ENCODE measurements around the gene SORBS1.

The SORBS1 gene

GRCh38 chr10:95539560-95540284 lies 21.4 kb downstream of the SORBS1 start:
- DNase-seq (ENCODE audit: low read depth, low spot score): no peak

- no peak for DNase-seq (ENCODE audit: low read depth, low spot score)
Measured at GRCh38 chr10:95538412-95538811, 22.8 kb downstream of the SORBS1 start.

- no peak for DNase-seq (ENCODE audit: low read depth, low spot score)
Measured at GRCh38 chr10:95537542-95537927, 23.6 kb downstream of the SORBS1 start.

GRCh38 chr10:95536894-95537541 lies 24.2 kb downstream of the SORBS1 start:
- no peak for DNase-seq (ENCODE audit: low read depth, low spot score)

GRCh38 chr10:95536017-95536416 lies 25.2 kb downstream of the SORBS1 start:
- no peak for DNase-seq (ENCODE audit: low read depth, low spot score)

- no peak for DNase-seq (ENCODE audit: low read depth, low spot score)
Measured at GRCh38 chr10:95535526-95535925, 25.6 kb downstream of the SORBS1 start.

- DNase-seq (ENCODE audit: low read depth, low spot score): no peak
Measured at GRCh38 chr10:95533590-95533989, 27.6 kb downstream of the SORBS1 start.

- DNase-seq (ENCODE audit: low read depth, low spot score): no peak
Measured at GRCh38 chr10:95532536-95532935, 28.6 kb downstream of the SORBS1 start.

GRCh38 chr10:95531994-95532399 lies 29.2 kb downstream of the SORBS1 start:
- DNase-seq (ENCODE audit: low read depth, low spot score): no peak

- DNase-seq (ENCODE audit: low read depth, low spot score): no peak
Measured at GRCh38 chr10:95531058-95531809, 29.9 kb downstream of the SORBS1 start.

- no peak for DNase-seq (ENCODE audit: low read depth, low spot score)
Measured at GRCh38 chr10:95530561-95530960, 30.6 kb downstream of the SORBS1 start.

- no peak for DNase-seq (ENCODE audit: low read depth, low spot score)
Measured at GRCh38 chr10:95530029-95530428, 31.1 kb downstream of the SORBS1 start.

- no peak for DNase-seq (ENCODE audit: low read depth, low spot score)
Measured at GRCh38 chr10:95526044-95526443, 35.1 kb downstream of the SORBS1 start.

GRCh38 chr10:95525033-95525418 lies 36.1 kb downstream of the SORBS1 start:
- DNase-seq (ENCODE audit: low read depth, low spot score): no peak

- no peak for DNase-seq (ENCODE audit: low read depth, low spot score)
Measured at GRCh38 chr10:95524358-95525032, 36.7 kb downstream of the SORBS1 start.

- DNase-seq (ENCODE audit: low read depth, low spot score): no peak
Measured at GRCh38 chr10:95522117-95522516, 39.1 kb downstream of the SORBS1 start.

- DNase-seq (ENCODE audit: low read depth, low spot score): no peak
Measured at GRCh38 chr10:95520617-95521016, 40.6 kb downstream of the SORBS1 start.

- no peak for DNase-seq (ENCODE audit: low read depth, low spot score)
Measured at GRCh38 chr10:95518455-95519452, 42.4 kb downstream of the SORBS1 start.

GRCh38 chr10:95517536-95518454 lies 43.4 kb downstream of the SORBS1 start:
- DNase-seq (ENCODE audit: low read depth, low spot score): no peak

Data from activated naive CD8-positive, alpha-beta T cell treated with anti-CD3 and anti-CD28 coated beads, Interleukin-2, amount 50 U/mL, for 16 hours (primary cell).